Heart right ventricle (tissue), 16 donors: ENCODE measurements around the gene TTLL12. TPM values are rescaled to one million over a fixed set of nuclear protein-coding genes. Genes with fewer than 3 reads are reported as not detected.

Experiments used
- ATAC-seq, 8 donors: fragments of 200-7000 bp; cut with Tn5 transposase; one replicate each; pipeline ENCODE4 v1.9.1; 2020; ENCODE audit warnings: mild to moderate bottlenecking in 8 of 8, moderate library complexity in 8 of 8, moderate number of reproducible peaks in 1 of 8
- DNase-seq, 2 donors: peaks; one replicate each; pipeline ENCODE4 v3.0.0-alpha.2; 2020
- H3K27ac ChIP-seq, 10 donors: fragments of 200-600 bp; sonication (generic) in 2 of 10; one replicate each; pipeline versions ENCODE4 v1.5.0 to v1.8.0; 2020 to 2022; ENCODE audit warnings: mild to moderate bottlenecking in 3 of 10
- H3K27me3 ChIP-seq, 7 donors: fragments of 200-600 bp; one replicate each; pipeline ENCODE4 v1.8.0; 2021 to 2022; ENCODE audit warnings: mild to moderate bottlenecking in 2 of 7
- H3K36me3 ChIP-seq, 9 donors: fragments of 200-600 bp; sonication (generic) in 1 of 9; one replicate each; pipeline versions ENCODE4 v1.5.0 to v1.8.0; 2020 to 2022; ENCODE audit warnings: mild to moderate bottlenecking in 2 of 9
- H3K4me1 ChIP-seq, 9 donors: fragments of 200-600 bp; sonication (generic) in 1 of 9; one replicate each; pipeline versions ENCODE4 v1.5.0 to v1.8.0; 2020 to 2022; ENCODE audit warnings: mild to moderate bottlenecking in 4 of 9
- H3K4me3 ChIP-seq, 10 donors: fragments of 200-600 bp; sonication (generic) in 2 of 10; one replicate each; pipeline versions ENCODE4 v1.5.0 to v1.8.0; 2020 to 2022; ENCODE audit warnings: mild to moderate bottlenecking in 7 of 10, moderate library complexity in 2 of 10
- H3K9me3 ChIP-seq, 11 donors: fragments of 200-600 bp in 10 of 11; sonication (generic) in 2 of 11; one replicate each; pipeline versions ENCODE4 v1.5.0 to v1.8.0; 2013 to 2022; ENCODE audit warnings: mild to moderate bottlenecking in 2 of 11, control low read depth in 1 of 11, moderate library complexity in 1 of 11
- CTCF ChIP-seq, 9 donors: fragments of 200-600 bp; sonication (generic) in 2 of 9; IDR thresholded peaks; one replicate each; pipeline versions ENCODE4 v1.5.0 to v1.8.0; 2021 to 2022; ENCODE audit warnings: antibody characterized with exemption in 9 of 9, mild to moderate bottlenecking in 5 of 9, moderate library complexity in 1 of 9
- WGBS, 2 donors: extraction: QIAGEN DNeasy Blood & Tissue Kit; methylation state at CpG; one replicate each; pipeline ENCODE4 v1.1.7; 2013; ENCODE audit warnings: inconsistent platforms in 1 of 2; 5-methylcytosine and 5-hydroxymethylcytosine counted together
- intact Hi-C, 10 donors: fragments of 100-400 bp; cut with DNase I; formaldehyde crosslinking; loops; one replicate each; pipeline versions ENCODE4 v1.11.1 to v1.14.2; 2022
- polyA plus RNA-seq, 2 donors: library from polyadenylated mRNA; stranded (reverse); fragments of 200-250 nt; gene quantifications; one replicate each; pipeline ENCODE4 v1.2.3, GENCODE V29; 2013
- total RNA-seq, 10 donors: library from RNA; stranded (reverse); fragmentation: NEBNext Ultra II Directional in 3 of 10; extraction: Animal tissue kit (Norgen Biotek cat#: 25700) in 3 of 10; gene quantifications; one replicate each; pipeline versions ENCODE4 v1.2.1 to v1.2.4, GENCODE V29; 2021 to 2023
- donor health status: Arrhythmogenic right ventricular cardiomyopathy.
- donor health status: ischemic (EF 13 %, LVEDD 7.1; RV severe dilation, severe dysfunction).
- donor health status: healthy with polysubstance abuse.
- donor health status: DM: no; HTN: yes; CAD: no.
- donor health status: DM: no; HTN: no; CAD: no.
- donor health status: ischemic (EF 25% LVEDD 6.9; RV normal size, moderate dysfunction).
- donor health status: ischemic (EF 25% LVEDD 5.7; RV mildly dilated, moderate dysfunction).
- donor health status: healthy.
- donor health status: DM: yes; HTN: yes; CAD: no.
- donor health status: Ischemic cardiomyopathy.
- donor health status: ischemic (EF 35%, LVEDD 5.7; RV mildly dilated, moderate dysfunction).
- donor health status: nonischemic (EF 11% LVEDD 7.7; RV severe dilation, severe dysfunction).
- donor health status: DM: yes; HTN: yes; CAD: no.
- donor health status: PGD.
- donor health status: ischemic (EF 29% LVEDD 5.4; RV normal size, mild dysfunction).
- donor health status: nonischemic (EF 23%, LVEDD 6.1; RV moderate dilation, normal function).

Gene TTLL12
- total and polyA plus RNA-seq, 12 donors: 8.0 to 18.9 (median 9.6) TPM

GRCh38 chr22:43183496-43184277 is 3.2 kb downstream of the TTLL12 start:
- Histone ChIP-seq H3K27me3 (no peaks in the 10 kb centered on the region), H3K9me3 (no peaks in the 10 kb centered on the region), H3K4me3 (no peak overlapping the region), H3K27ac (no peak overlapping the region), H3K4me1 (peaks cover 2 to 34% (median 18%) of the 10 kb centered on the region in 9 donors), H3K36me3 (peaks cover 0 to 24% (median 10%) of the 10 kb centered on the region in 9 donors)
- ATAC-seq (no peak), DNase-seq (no peak)
- TF ChIP-seq CTCF (IDR thresholded peaks at IDR 0.05): no peak
- intact Hi-C loops: no loop called here
- WGBS, 2 donors: 81 to 82% methylated on average over 12 of the region's 12 CpGs

GRCh38 chr22:43182726-43183125 is 4.2 kb downstream of the TTLL12 start:
- H3K9me3 ChIP-seq: no peaks in the 10 kb centered on the region
- ATAC-seq (no peak), DNase-seq (no peak)
- 95 to 97% methylated on average over 17 of the region's 17 CpGs for WGBS, 2 donors
- peaks cover 2 to 27% (median 15%) of the 10 kb centered on the region in 9 donors for H3K4me1 ChIP-seq
- H3K36me3 ChIP-seq: peaks cover 0 to 28% (median 11%) of the 10 kb centered on the region in 9 donors
- H3K27me3 ChIP-seq: no peaks in the 10 kb centered on the region
- intact Hi-C loops: no loop called here
- no peak for TF ChIP-seq CTCF (IDR thresholded peaks at IDR 0.05)
- no peak overlapping the region for H3K4me3 ChIP-seq
- no peak overlapping the region for H3K27ac ChIP-seq

GRCh38 chr22:43182118-43182517 is 4.8 kb downstream of the TTLL12 start:
- TF ChIP-seq CTCF (IDR thresholded peaks at IDR 0.05): no peak
- DNase-seq: no peak
- Histone ChIP-seq H3K27ac (no peak overlapping the region), H3K4me1 (peaks cover 2 to 27% (median 14%) of the 10 kb centered on the region in 9 donors), H3K36me3 (peaks cover 0 to 29% (median 11%) of the 10 kb centered on the region in 9 donors), H3K9me3 (no peaks in the 10 kb centered on the region), H3K4me3 (no peak overlapping the region), H3K27me3 (no peaks in the 10 kb centered on the region)
- 95 to 96% methylated on average over 10 of the region's 10 CpGs for WGBS, 2 donors
- intact Hi-C loops: no loop called here
- ATAC-seq: no peak

- Histone ChIP-seq H3K27me3 (no peaks in the 10 kb centered on the region), H3K9me3 (no peaks in the 10 kb centered on the region), H3K27ac (no peak overlapping the region), H3K36me3 (peaks cover 0 to 33% (median 11%) of the 10 kb centered on the region in 9 donors), H3K4me3 (no peak overlapping the region), H3K4me1 (peaks cover 2 to 27% (median 13%) of the 10 kb centered on the region in 9 donors)
- 94 to 96% methylated on average over 13 of the region's 13 CpGs for WGBS, 2 donors
- intact Hi-C loops: no loop called here
- DNase-seq (no peak), ATAC-seq (no peak)
- TF ChIP-seq CTCF (IDR thresholded peaks at IDR 0.05): no peak
Observed at GRCh38 chr22:43181321-43182076, 5.4 kb downstream of the TTLL12 start.
